SK-N-SH (cell line): ENCODE results near the gene VGLL4. TPM values are rescaled to one million over a fixed set of nuclear protein-coding genes. Genes with fewer than 3 reads are reported as not detected.

ENCODE experiments used
- CTCF ChIA-PET: fragments of 300-600, 350-600 bp; formaldehyde crosslinking; extraction: SDS; loops from one replicate; lab custom pipeline; 2021; lab: Yijun Ruan, JAX
- POLR2A ChIA-PET: fragments of 350-600 bp; sonication (Branson Sonifier 250); formaldehyde crosslinking; extraction: SDS; loops from one replicate; lab custom pipeline; 2020; ENCODE audit warnings: antibody characterized with exemption, inconsistent platforms; lab: Yijun Ruan, JAX
- DNase-seq: peaks from one replicate; pipeline ENCODE4 v3.0.0; 2012
- H2AFZ ChIP-seq: fragments of 200-600 bp; sonication (generic); 2 replicates; pipeline ENCODE4 v1.8.1; 2016; ENCODE audit warnings: antibody characterized with exemption, mild to moderate bottlenecking, low read depth
- H3F3A ChIP-seq: fragments of 200-600 bp; sonication (generic); replicated peaks from 2 replicates; pipeline ENCODE3; 2016; ENCODE audit warnings: antibody characterized with exemption, mild to moderate bottlenecking; ENCODE audit not compliant: insufficient read depth
- H3K27ac ChIP-seq, 2 experiments: fragments of 200-500 bp in 1 of 2; fragments of 200-600 bp in 1 of 2; sonication (Bioruptor generic) in 1 of 2; sonication (generic), shearing (Covaris generic) in 1 of 2; 2 replicates each; pipeline versions ENCODE4 v1.5.1 to v1.6.1; 2014 to 2016; ENCODE audit warnings: low read depth in 2 of 2, inconsistent platforms in 1 of 2, low read length in 1 of 2, mild to moderate bottlenecking in 1 of 2, mixed read lengths in 1 of 2
- H3K27me3 ChIP-seq: fragments of 200-600 bp; sonication (generic), shearing (Covaris generic); 2 replicates; pipeline ENCODE4 v1.6.1; 2016; ENCODE audit warnings: mixed run types; ENCODE audit not compliant: insufficient read depth
- H3K36me3 ChIP-seq, 2 experiments: fragments of 200-500 bp in 1 of 2; fragments of 200-600 bp in 1 of 2; sonication (Bioruptor generic) in 1 of 2; sonication (generic) in 1 of 2; replicated peaks in 1 of 2; 2 replicates each; pipeline versions ENCODE3 to v1.5.1; 2014 to 2016; ENCODE audit warnings: low read length in 1 of 2, mild to moderate bottlenecking in 1 of 2; ENCODE audit not compliant: insufficient read depth in 2 of 2, control insufficient read depth in 1 of 2
- H3K4me1 ChIP-seq, 2 experiments: fragments of 200-500 bp in 1 of 2; fragments of 200-600 bp in 1 of 2; sonication (Bioruptor generic) in 1 of 2; sonication (generic), shearing (Covaris generic) in 1 of 2; 2 replicates each; pipeline versions ENCODE4 v1.5.1 to v1.6.1; 2014 to 2016; ENCODE audit warnings: low read depth in 1 of 2, low read length in 1 of 2, mixed run types in 1 of 2; ENCODE audit not compliant: insufficient read depth in 2 of 2, control insufficient read depth in 1 of 2
- H3K4me2 ChIP-seq: fragments of 200-600 bp; sonication (generic), shearing (Covaris generic); 2 replicates; pipeline ENCODE4 v1.6.1; 2017; ENCODE audit warnings: mixed run types
- H3K4me3 ChIP-seq, 2 experiments: fragments of 200-500 bp in 1 of 2; fragments of 200-600 bp in 1 of 2; sonication (Bioruptor generic) in 1 of 2; sonication (generic), shearing (Covaris generic) in 1 of 2; 2 replicates each; pipeline versions ENCODE4 v1.5.1 to v1.8.1; 2014 to 2016; ENCODE audit warnings: low read depth in 2 of 2, inconsistent platforms in 1 of 2, low read length in 1 of 2, mild to moderate bottlenecking in 1 of 2, mixed read lengths in 1 of 2, moderate library complexity in 1 of 2
- H3K79me2 ChIP-seq: fragments of 200-600 bp; sonication (generic); 2 replicates; pipeline ENCODE4 v1.8.1; 2017; ENCODE audit warnings: mild to moderate bottlenecking; ENCODE audit not compliant: insufficient read depth
- H3K9ac ChIP-seq: fragments of 200-600 bp; sonication (generic); 2 replicates; pipeline ENCODE4 v1.6.1; 2017; ENCODE audit warnings: mixed run types
- H3K9me2 ChIP-seq: fragments of 200-600 bp; sonication (generic); 2 replicates; pipeline ENCODE4 v1.6.1; 2017; ENCODE audit warnings: mixed run types
- H3K9me3 ChIP-seq: fragments of 200-600 bp; sonication (generic); 2 replicates; pipeline ENCODE4 v1.6.1; 2017; ENCODE audit warnings: mixed run types, mild to moderate bottlenecking, moderate library complexity
- H4K20me1 ChIP-seq: fragments of 200-600 bp; sonication (generic); 2 replicates; pipeline ENCODE4 v1.6.1; 2017; ENCODE audit warnings: mild to moderate bottlenecking, mixed run types; ENCODE audit not compliant: insufficient read depth
- EP300 ChIP-seq, 2 experiments: IDR thresholded peaks; 2 replicates each; pipeline versions ENCODE4 v1.4.0 to v1.6.1; 2012; ENCODE audit warnings: borderline replicate concordance in 1 of 2, low read depth in 1 of 2, low read length in 1 of 2
- FOXJ3 ChIP-seq: sonication (generic); formaldehyde crosslinking; IDR thresholded peaks from 2 replicates; pipeline ENCODE4 v1.5.1; 2020; ENCODE audit warnings: mild to moderate bottlenecking, missing genetic modification reagents
- FOXM1 ChIP-seq: IDR thresholded peaks from 2 replicates; pipeline ENCODE4 v1.4.0; 2012; ENCODE audit warnings: low read depth, mild to moderate bottlenecking
- JUND ChIP-seq: IDR thresholded peaks from 2 replicates; pipeline ENCODE4 v1.4.0; 2012
- MAX ChIP-seq: IDR thresholded peaks from 2 replicates; pipeline ENCODE4 v1.4.0; 2012; ENCODE audit warnings: low read depth
- MEF2A ChIP-seq: IDR thresholded peaks from 2 replicates; pipeline ENCODE4 v1.4.0; 2012; ENCODE audit warnings: low read depth, borderline replicate concordance
- MXI1 ChIP-seq: IDR thresholded peaks from 2 replicates; pipeline ENCODE4 v1.6.1; 2012; ENCODE audit warnings: mild to moderate bottlenecking, low read depth, low read length, improper control_type of control experiment
- NFIC ChIP-seq: IDR thresholded peaks from 2 replicates; pipeline ENCODE4 v1.4.0; 2012; ENCODE audit warnings: borderline replicate concordance
- RAD21 ChIP-seq: IDR thresholded peaks from 2 replicates; pipeline ENCODE4 v1.6.1; 2012; ENCODE audit warnings: mild to moderate bottlenecking, low read length
- RCOR1 ChIP-seq: fragments of 150-350 bp; IDR thresholded peaks from 2 replicates; pipeline ENCODE4 v1.6.1; 2017; ENCODE audit warnings: antibody characterized with exemption, low read length
- RFX5 ChIP-seq: IDR thresholded peaks from 2 replicates; pipeline ENCODE4 v1.6.1; 2012; ENCODE audit warnings: mild to moderate bottlenecking, improper control_type of control experiment, low read length
- RXRA ChIP-seq: IDR thresholded peaks from 2 replicates; pipeline ENCODE4 v1.4.0; 2012; ENCODE audit warnings: low read depth, mild to moderate bottlenecking, borderline replicate concordance
- TAF1 ChIP-seq: IDR thresholded peaks from 2 replicates; pipeline ENCODE4 v1.6.1; 2012; ENCODE audit warnings: low read depth, mild to moderate bottlenecking, low read length, moderate library complexity, borderline replicate concordance
- TCF12 ChIP-seq: IDR thresholded peaks from 2 replicates; pipeline ENCODE4 v1.4.0; 2012
- TEAD4 ChIP-seq: IDR thresholded peaks from 2 replicates; pipeline ENCODE4 v1.4.0; 2012; ENCODE audit warnings: mild to moderate bottlenecking, borderline replicate concordance; ENCODE audit not compliant: insufficient read depth
- USF1 ChIP-seq: IDR thresholded peaks from 2 replicates; pipeline ENCODE4 v1.4.0; 2012; ENCODE audit warnings: low read depth, borderline replicate concordance
- WGBS: methylation state at CpG from one replicate; pipeline ENCODE4 v1.1.6; 2017; ENCODE audit warnings: low lambda C conversion rate; 5-methylcytosine and 5-hydroxymethylcytosine counted together
- polyA plus RNA-seq, 3 experiments: library from polyadenylated mRNA; depleted of rRNA; stranded (reverse); fragments of >200 nt; gene quantifications; 2 replicates each; pipeline ENCODE4 v1.2.3, GENCODE V29; 2012
- TF ChIP-seq, protein P1 (sequence below): fragments of 200-600 bp; sonication (generic); IDR thresholded peaks from 2 replicates; pipeline ENCODE4 v1.6.1; 2017; ENCODE audit warnings: antibody characterized with exemption, mild to moderate bottlenecking, moderate library complexity

Gene VGLL4
- polyA plus RNA-seq, 1 of the 3 experiments (the other 2 are of a cell fraction): 48.9 TPM

- H2AFZ ChIP-seq: no peak overlapping the region
- 87% methylated on average over 14 of the region's 17 CpGs for WGBS
- no peak overlapping the region for H3K4me3 ChIP-seq
- H3K9ac ChIP-seq: no peak overlapping the region
- H3K4me1 ChIP-seq: peaks cover 8 to 12% of the 10 kb centered on the region in 2 experiments; a peak in 2 of 4 replicates
- no peak for TF ChIP-seq MXI1
- TF ChIP-seq RFX5: no peak
- TF ChIP-seq TCF12: no peak
- no peak for TF ChIP-seq TAF1
- no peak for TF ChIP-seq EP300 (IDR thresholded peaks at IDR 0.05; ENCODE audit: borderline replicate concordance in 1 of 2, low read depth in 1 of 2, low read length in 1 of 2)
- TF ChIP-seq FOXM1: no peak
- no peak for TF ChIP-seq TEAD4
- no peak for TF ChIP-seq FOXJ3 (CRISPR knock-in tag)
- TF ChIP-seq RAD21: no peak
- TF ChIP-seq NFIC: no peak
- TF ChIP-seq MAX: no peak
- TF ChIP-seq USF1: no peak
- no peak for TF ChIP-seq JUND
- no peak for TF ChIP-seq RCOR1
- TF ChIP-seq, protein P1, sequence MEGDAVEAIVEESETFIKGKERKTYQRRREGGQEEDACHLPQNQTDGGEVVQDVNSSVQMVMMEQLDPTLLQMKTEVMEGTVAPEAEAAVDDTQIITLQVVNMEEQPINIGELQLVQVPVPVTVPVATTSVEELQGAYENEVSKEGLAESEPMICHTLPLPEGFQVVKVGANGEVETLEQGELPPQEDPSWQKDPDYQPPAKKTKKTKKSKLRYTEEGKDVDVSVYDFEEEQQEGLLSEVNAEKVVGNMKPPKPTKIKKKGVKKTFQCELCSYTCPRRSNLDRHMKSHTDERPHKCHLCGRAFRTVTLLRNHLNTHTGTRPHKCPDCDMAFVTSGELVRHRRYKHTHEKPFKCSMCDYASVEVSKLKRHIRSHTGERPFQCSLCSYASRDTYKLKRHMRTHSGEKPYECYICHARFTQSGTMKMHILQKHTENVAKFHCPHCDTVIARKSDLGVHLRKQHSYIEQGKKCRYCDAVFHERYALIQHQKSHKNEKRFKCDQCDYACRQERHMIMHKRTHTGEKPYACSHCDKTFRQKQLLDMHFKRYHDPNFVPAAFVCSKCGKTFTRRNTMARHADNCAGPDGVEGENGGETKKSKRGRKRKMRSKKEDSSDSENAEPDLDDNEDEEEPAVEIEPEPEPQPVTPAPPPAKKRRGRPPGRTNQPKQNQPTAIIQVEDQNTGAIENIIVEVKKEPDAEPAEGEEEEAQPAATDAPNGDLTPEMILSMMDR: no peak
- no peak for TF ChIP-seq MEF2A
- TF ChIP-seq RXRA: no peak
- no peaks in the 10 kb centered on the region for H4K20me1 ChIP-seq
- DNase-seq: no peak
- no peaks in the 10 kb centered on the region for H3K9me3 ChIP-seq
- peaks cover under 1% of the 10 kb centered on the region for H3F3A ChIP-seq
- no peak overlapping the region for H3K27ac ChIP-seq
- CTCF ChIA-PET: no interaction called here
- H3K9me2 ChIP-seq: no peaks in the 10 kb centered on the region
- H3K4me2 ChIP-seq: no peak overlapping the region
- H3K79me2 ChIP-seq: peaks cover 4% of the 10 kb centered on the region
- POLR2A ChIA-PET: no interaction called here
- no peaks in the 10 kb centered on the region for H3K27me3 ChIP-seq
- H3K36me3 ChIP-seq: peaks cover 0 to 10% of the 10 kb centered on the region in 2 experiments
Observed at GRCh38 chr3:11544412-11545181, 99.1 kb downstream of the VGLL4 start.
